Omental fat pad (tissue), 4 donors: ENCODE data around the gene FOXJ3. TPM values are rescaled to one million over a fixed set of nuclear protein-coding genes. Genes with fewer than 3 reads are reported as not detected.

ENCODE experiments used
- ATAC-seq: fragments of 150-250 bp; one replicate; pipeline ENCODE4 v1.9.1; 2016; ENCODE audit warnings: mild to moderate bottlenecking, moderate library complexity; ENCODE audit not compliant: low FRiP score
- DNase-seq: peaks from one replicate; pipeline ENCODE4 v3.0.0-alpha.2; 2019; ENCODE audit warnings: low spot score
- CTCF ChIP-seq, 3 donors: fragments of 450-650 bp; IDR thresholded peaks; one replicate each; pipeline ENCODE4 v1.5.1; 2016 to 2017; ENCODE audit warnings: antibody characterized with exemption in 3 of 3, mild to moderate bottlenecking in 3 of 3, moderate library complexity in 2 of 3
- total RNA-seq, 4 donors: library from RNA; depleted of rRNA; stranded (reverse); fragments of >200 nt; gene quantifications; one replicate each; pipeline ENCODE4 v1.1.0, GENCODE V29; 2016

The FOXJ3 gene
- total RNA-seq, 4 donors from 2014 or later = 49.7 to 83.5 (median 56.1) TPM

DNA sequence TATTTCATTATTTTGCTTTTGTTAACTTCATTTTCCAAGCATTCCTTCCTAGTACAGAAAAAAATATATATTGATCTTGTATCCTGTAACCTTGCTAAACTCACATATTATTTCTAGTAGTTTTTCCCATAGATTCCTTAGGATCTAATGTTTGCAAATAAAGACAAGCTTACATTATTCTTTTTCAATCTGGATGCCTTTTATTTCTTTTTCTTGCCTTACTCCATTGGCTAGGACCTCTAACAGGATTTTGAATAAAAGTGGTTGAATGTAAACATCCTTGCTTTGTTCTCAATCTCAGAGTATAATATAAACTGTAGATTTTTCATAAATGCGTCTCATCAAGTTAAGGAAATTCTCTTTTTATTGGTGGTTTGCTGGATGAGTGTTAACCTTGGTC lies 96.0 kb downstream of the FOXJ3 start:
- TF ChIP-seq CTCF (IDR thresholded peaks at IDR 0.05) = no peak
- ATAC-seq (no peak), DNase-seq (no peak)

GRCh38 chr1:42231253-42231652 lies 103.8 kb downstream of the FOXJ3 start:
- no peak for ATAC-seq
- no peak for TF ChIP-seq CTCF (IDR thresholded peaks at IDR 0.05)
- DNase-seq = no peak

DNA sequence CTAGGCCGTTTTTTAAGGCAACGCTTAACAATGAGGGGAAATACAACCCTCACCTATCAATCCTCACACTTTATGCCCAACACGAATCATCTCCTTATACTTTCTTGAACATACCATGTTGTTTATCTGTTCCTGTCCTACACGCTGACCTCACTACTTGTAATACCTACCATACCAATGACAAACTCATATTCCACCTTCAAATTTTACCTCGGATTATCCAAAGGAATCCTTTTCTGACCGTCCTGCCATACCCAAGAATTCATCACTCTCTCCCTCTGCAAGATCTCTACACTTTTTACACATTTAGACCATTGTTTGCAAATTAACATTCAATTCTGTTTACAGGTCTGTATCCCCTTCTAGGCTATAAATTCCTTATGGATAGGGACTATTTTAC lies 106.1 kb downstream of the FOXJ3 start:
- DNase-seq (no peak), ATAC-seq (no peak)
- TF ChIP-seq CTCF (IDR thresholded peaks at IDR 0.05) = no peak

DNA sequence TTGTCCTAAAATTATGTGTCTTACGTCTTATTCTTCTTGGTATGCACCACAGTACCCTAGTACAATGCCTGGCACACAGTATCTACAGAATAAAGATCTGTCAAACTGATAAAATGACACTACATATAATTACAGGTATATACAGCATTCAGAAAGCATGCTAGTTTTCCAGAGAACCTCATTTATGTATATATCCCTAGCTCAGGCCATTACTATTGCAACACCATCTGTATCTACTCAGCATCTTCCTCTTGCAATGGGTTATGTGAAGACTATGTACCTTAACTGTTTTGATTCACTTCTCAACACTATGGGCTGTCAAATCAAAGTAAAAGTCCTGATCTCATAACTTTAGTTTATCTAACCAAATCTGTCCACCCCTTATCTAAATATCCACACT lies 112.0 kb downstream of the FOXJ3 start:
- no peak for TF ChIP-seq CTCF (IDR thresholded peaks at IDR 0.05)
- DNase-seq = no peak
- no peak for ATAC-seq

DNA sequence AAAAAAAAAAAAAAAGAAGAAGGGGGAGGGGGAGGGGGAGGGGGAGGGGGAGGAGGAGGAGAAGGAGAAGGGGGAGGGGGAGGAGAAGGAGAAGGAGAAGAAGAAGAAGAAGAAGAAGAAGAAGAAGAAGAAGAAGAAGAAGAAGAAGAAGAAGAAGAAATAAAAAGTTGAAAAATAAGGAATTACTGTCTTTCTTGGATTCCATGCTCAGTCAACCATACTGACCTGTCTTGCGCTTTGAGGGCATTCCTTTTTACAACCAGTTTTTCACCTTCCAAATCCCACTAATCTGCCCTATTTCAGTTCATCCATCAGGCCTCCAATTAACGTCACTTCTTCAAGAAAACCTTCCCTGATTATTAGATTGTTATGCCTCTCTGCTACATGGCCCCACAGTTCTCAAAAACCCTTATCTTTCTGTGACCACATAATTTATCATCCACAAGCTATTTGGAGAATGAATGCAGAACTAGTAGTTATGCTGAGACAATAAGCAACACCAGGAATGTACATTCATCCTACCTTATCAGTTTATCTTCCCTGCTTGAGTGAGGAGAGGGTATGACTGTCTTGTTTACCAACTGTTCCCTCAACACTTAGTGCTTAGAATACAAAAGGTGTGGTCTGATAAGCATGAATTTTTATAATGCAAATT lies 113.0 kb downstream of the FOXJ3 start:
- no peak for TF ChIP-seq CTCF (IDR thresholded peaks at IDR 0.05)
- no peak for DNase-seq
- ATAC-seq = no peak

- DNase-seq = no peak
- no peak for ATAC-seq
- no peak for TF ChIP-seq CTCF (IDR thresholded peaks at IDR 0.05)
Measured at GRCh38 chr1:42221456-42221855, 113.6 kb downstream of the FOXJ3 start.

- no peak for TF ChIP-seq CTCF (IDR thresholded peaks at IDR 0.05)
- DNase-seq (no peak), ATAC-seq (no peak)
Measured at GRCh38 chr1:42219627-42220026, 115.4 kb downstream of the FOXJ3 start.
